Heart left ventricle (tissue), 16 donors: ENCODE measurements around the gene CRADD. TPM values are rescaled to one million over a fixed set of nuclear protein-coding genes. Genes with fewer than 3 reads are reported as not detected.

ENCODE experiments used
- ATAC-seq, 4 donors: fragments of 200-7000 bp; cut with Tn5 transposase; one replicate each; pipeline ENCODE4 v1.9.1; 2020 to 2022; ENCODE audit warnings: moderate library complexity in 4 of 4, mild to moderate bottlenecking in 3 of 4, moderate number of reproducible peaks in 1 of 4
- DNase-seq, 5 donors: peaks; one replicate each; pipeline ENCODE4 v3.0.0-alpha.2; 2020
- H3K27ac ChIP-seq, 12 donors: fragments of 200-600 bp; sonication (generic) in 4 of 12; one replicate each; pipeline versions ENCODE4 v1.5.0 to v1.8.0; 2016 to 2022; ENCODE audit warnings: mild to moderate bottlenecking in 2 of 12
- H3K27me3 ChIP-seq, 9 donors: fragments of 200-600 bp; sonication (generic) in 2 of 9; one replicate each; pipeline versions ENCODE4 v1.5.1 to v1.8.0; 2016 to 2022; ENCODE audit warnings: mild to moderate bottlenecking in 3 of 9
- H3K36me3 ChIP-seq, 9 donors: fragments of 200-600 bp; sonication (generic) in 2 of 9; one replicate each; pipeline versions ENCODE4 v1.5.0 to v1.8.0; 2018 to 2022; ENCODE audit warnings: mild to moderate bottlenecking in 2 of 9
- H3K4me1 ChIP-seq, 12 donors: fragments of 200-600 bp; sonication (generic) in 4 of 12; one replicate each; pipeline versions ENCODE4 v1.5.0 to v1.8.0; 2016 to 2022; ENCODE audit warnings: mild to moderate bottlenecking in 3 of 12
- H3K4me3 ChIP-seq, 12 donors: fragments of 200-600 bp; sonication (generic) in 4 of 12; one replicate each; pipeline versions ENCODE4 v1.5.0 to v1.8.0; 2017 to 2022; ENCODE audit warnings: mild to moderate bottlenecking in 9 of 12, moderate library complexity in 4 of 12
- H3K9me3 ChIP-seq, 12 donors: fragments of 200-600 bp; sonication (generic) in 4 of 12; one replicate each; pipeline versions ENCODE4 v1.5.0 to v1.8.0; 2016 to 2022; ENCODE audit warnings: mild to moderate bottlenecking in 1 of 12
- POLR2A ChIP-seq, 2 donors: fragments of 450-650 bp; IDR thresholded peaks; one replicate each; pipeline ENCODE4 v1.6.1; 2017; ENCODE audit warnings: antibody characterized with exemption in 2 of 2, mild to moderate bottlenecking in 2 of 2, moderate library complexity in 2 of 2
- WGBS, 4 donors: extraction: QIAGEN DNeasy Blood & Tissue Kit in 2 of 4; methylation state at CpG; one replicate each; pipeline versions ENCODE4 v1.1.5 to v1.1.7; 2013 to 2018; 5-methylcytosine and 5-hydroxymethylcytosine counted together
- intact Hi-C, 10 donors: fragments of 100-400 bp; cut with DNase I; formaldehyde crosslinking; loops; one replicate each; pipeline versions ENCODE4 v1.11.1 to v1.14.2; 2022
- long read RNA-seq, 3 donors: library from polyadenylated mRNA; unstranded; transcript quantifications; one replicate each; pipeline ENCODE4 v2.0.0, GENCODE V29; 2020 to 2021
- polyA plus RNA-seq, 2 donors: library from polyadenylated mRNA; stranded (reverse); fragments of 200-250 nt; gene quantifications; one replicate each; pipeline ENCODE4 v1.2.3, GENCODE V29; 2013
- total RNA-seq, 9 donors: library from RNA; depleted of rRNA in 2 of 9; stranded (reverse); fragments of >200 nt in 2 of 9; fragmentation: NEBNext Ultra II Directional in 3 of 9; extraction: Animal tissue kit (Norgen Biotek cat#: 25700) in 3 of 9; gene quantifications; one replicate each; pipeline versions ENCODE4 v1.1.0 to v1.2.4, GENCODE V29; 2016 to 2023
- TF ChIP-seq, protein P1 (sequence below), 12 donors: fragments of 200-600 bp; sonication (generic) in 4 of 12; IDR thresholded peaks; one replicate each; pipeline versions ENCODE4 v1.5.0 to v1.8.0; 2018 to 2022; ENCODE audit warnings: antibody characterized with exemption in 12 of 12, mild to moderate bottlenecking in 5 of 12
- donor health status: ischemic (EF 13 %, LVEDD 7.1; RV severe dilation, severe dysfunction).
- donor health status: healthy with polysubstance abuse.
- donor health status: DM: no; HTN: yes; CAD: no.
- donor health status: DM: no; HTN: no; CAD: no.
- donor health status: ischemic (EF 25% LVEDD 6.9; RV normal size, moderate dysfunction).
- donor health status: ischemic (EF 25% LVEDD 5.7; RV mildly dilated, moderate dysfunction).
- donor health status: healthy.
- donor health status: DM: yes; HTN: yes; CAD: no.
- donor health status: ischemic (EF 35%, LVEDD 5.7; RV mildly dilated, moderate dysfunction).
- donor health status: nonischemic (EF 11% LVEDD 7.7; RV severe dilation, severe dysfunction).
- donor health status: DM: yes; HTN: yes; CAD: no.
- donor health status: PGD.
- donor health status: ischemic (EF 29% LVEDD 5.4; RV normal size, mild dysfunction).
- donor health status: nonischemic (EF 23%, LVEDD 6.1; RV moderate dilation, normal function).

The CRADD gene
- total RNA-seq (100 to 1,000 TPM in 1 of 9 donors, 10 to 100 TPM in 8; 40.1 to 100 (median 56.1) TPM), polyA plus RNA-seq (10 to 100 TPM; 11.0 to 40.4 TPM)
- long read RNA-seq, donor 1, transcript CRADD-201 (3 exons, 1,169 nt): major isoform, 29 of 38 reads
- long read RNA-seq, donor 1, partial matches to known transcripts: 1 of 38 reads
- long read RNA-seq, donor 1, other reads (novel, unspliced or antisense): 8 of 38 reads
- long read RNA-seq, donor 2, transcript CRADD-201 (3 exons, 1,169 nt): major isoform, 66 of 83 reads
- long read RNA-seq, donor 2, partial matches to known transcripts: 0 of 83 reads
- long read RNA-seq, donor 2, other reads (novel, unspliced or antisense): 16 of 83 reads
- long read RNA-seq, donor 3, transcript CRADD-201 (3 exons, 1,169 nt): major isoform, 21 of 28 reads
- long read RNA-seq, donor 3, partial matches to known transcripts: 0 of 28 reads
- long read RNA-seq, donor 3, other reads (novel, unspliced or antisense): 7 of 28 reads

GRCh38 chr12:93677195-93678064 lies at the start of gene CRADD:
Gene CRADD (plus strand): TSS chr12:93677375.
- Histone ChIP-seq H3K4me1 (peaks cover 0 to 52% (median 24%) of the 10 kb centered on the region in 12 donors), H3K36me3 (no peaks in the 10 kb centered on the region), H3K27me3 (no peaks in the 10 kb centered on the region), H3K27ac (peak within 1 kb of the TSS; percentile 84 to 100 (median 97)), H3K9me3 (no peaks in the 10 kb centered on the region), H3K4me3 (peak within 1 kb of the TSS; percentile 36 to 84 (median 70))
- TF ChIP-seq, protein P1, sequence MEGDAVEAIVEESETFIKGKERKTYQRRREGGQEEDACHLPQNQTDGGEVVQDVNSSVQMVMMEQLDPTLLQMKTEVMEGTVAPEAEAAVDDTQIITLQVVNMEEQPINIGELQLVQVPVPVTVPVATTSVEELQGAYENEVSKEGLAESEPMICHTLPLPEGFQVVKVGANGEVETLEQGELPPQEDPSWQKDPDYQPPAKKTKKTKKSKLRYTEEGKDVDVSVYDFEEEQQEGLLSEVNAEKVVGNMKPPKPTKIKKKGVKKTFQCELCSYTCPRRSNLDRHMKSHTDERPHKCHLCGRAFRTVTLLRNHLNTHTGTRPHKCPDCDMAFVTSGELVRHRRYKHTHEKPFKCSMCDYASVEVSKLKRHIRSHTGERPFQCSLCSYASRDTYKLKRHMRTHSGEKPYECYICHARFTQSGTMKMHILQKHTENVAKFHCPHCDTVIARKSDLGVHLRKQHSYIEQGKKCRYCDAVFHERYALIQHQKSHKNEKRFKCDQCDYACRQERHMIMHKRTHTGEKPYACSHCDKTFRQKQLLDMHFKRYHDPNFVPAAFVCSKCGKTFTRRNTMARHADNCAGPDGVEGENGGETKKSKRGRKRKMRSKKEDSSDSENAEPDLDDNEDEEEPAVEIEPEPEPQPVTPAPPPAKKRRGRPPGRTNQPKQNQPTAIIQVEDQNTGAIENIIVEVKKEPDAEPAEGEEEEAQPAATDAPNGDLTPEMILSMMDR (IDR thresholded peaks at IDR 0.05): no peak
- peak in 1 of 2 donors; percentile 73 for TF ChIP-seq POLR2A (IDR thresholded peaks at IDR 0.05)
- ATAC-seq (peak; percentile 86 to 94 (median 92)), DNase-seq (peak; percentile 79 to 90 (median 83))
- whole genome bisulfite sequencing, 4 donors: 0 to 1% (median 0%) methylated on average over 36 to 41 of the region's 41 CpGs
- intact Hi-C loops: loop anchor here (1.0 to 10.0 kb wide), 22 partner anchors 59 to 427 kb away; partner anchors contain the start of gene SOCS2 (in 4 of the 10)

GRCh38 chr12:93632383-93632782 lies 44.8 kb upstream of the CRADD start:
- Histone ChIP-seq H3K36me3 (no peaks in the 10 kb centered on the region), H3K27me3 (no peaks in the 10 kb centered on the region), H3K27ac (no peak overlapping the region), H3K4me1 (no peaks in the 10 kb centered on the region), H3K4me3 (no peak overlapping the region), H3K9me3 (peaks cover 0 to 14% (median 0%) of the 10 kb centered on the region in 12 donors)
- DNase-seq: no peak
- no peak for ATAC-seq
- WGBS, 4 donors: 95 to 100% (median 100%) methylated on average over 1 of the region's 1 CpG
- intact Hi-C loops: no loop called here
- no peak for TF ChIP-seq POLR2A (IDR thresholded peaks at IDR 0.05)
- TF ChIP-seq, protein P1 (IDR thresholded peaks at IDR 0.05): no peak

DNA sequence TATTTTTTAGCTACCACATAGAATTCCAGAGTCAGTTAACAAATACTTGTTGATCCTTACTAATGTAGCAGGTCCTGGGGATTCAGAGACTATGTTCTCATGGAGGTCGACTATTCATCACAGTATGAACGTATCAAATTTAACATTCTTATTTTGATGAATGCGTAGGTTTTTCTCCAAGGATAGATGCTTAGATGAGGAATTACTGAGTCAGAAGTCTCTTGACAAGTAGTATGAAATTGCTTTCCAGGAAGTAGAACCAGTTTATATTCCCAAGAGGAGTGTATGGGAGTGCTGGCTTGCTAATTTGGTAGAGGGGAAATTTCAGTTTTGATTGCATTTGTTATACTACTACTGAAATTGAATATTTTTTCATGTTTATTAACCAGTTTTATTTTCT lies 42.8 kb upstream of the CRADD start:
- Histone ChIP-seq H3K36me3 (no peaks in the 10 kb centered on the region), H3K27ac (no peak overlapping the region), H3K27me3 (no peaks in the 10 kb centered on the region), H3K9me3 (peaks cover 0 to 7% (median 0%) of the 10 kb centered on the region in 12 donors), H3K4me3 (no peak overlapping the region), H3K4me1 (no peaks in the 10 kb centered on the region)
- TF ChIP-seq POLR2A (IDR thresholded peaks at IDR 0.05): no peak
- TF ChIP-seq, protein P1 (IDR thresholded peaks at IDR 0.05): no peak
- ATAC-seq (no peak), DNase-seq (no peak)
- intact Hi-C loops: no loop called here
- WGBS, 4 donors: 75 to 82% (median 80%) methylated on average over 3 of the region's 3 CpGs

- DNase-seq: no peak
- 65 to 83% (median 76%) methylated on average over 2 of the region's 2 CpGs for WGBS, 4 donors
These were observed 40.5 kb upstream of the CRADD start for GRCh38 chr12:93636708-93637107.

More at GRCh38 chr12:93636708-93637107, 40.5 kb upstream of the CRADD start:
- Histone ChIP-seq H3K27ac (no peak overlapping the region), H3K4me3 (no peak overlapping the region), H3K27me3 (no peaks in the 10 kb centered on the region), H3K36me3 (no peaks in the 10 kb centered on the region), H3K4me1 (no peaks in the 10 kb centered on the region), H3K9me3 (peaks cover 0 to 7% (median 0%) of the 10 kb centered on the region in 12 donors)
- no peak for ATAC-seq
- TF ChIP-seq, protein P1 (IDR thresholded peaks at IDR 0.05): no peak
- TF ChIP-seq POLR2A (IDR thresholded peaks at IDR 0.05): no peak
- intact Hi-C loops: no loop called here
